T47D (cell line): ENCODE data around the gene NEU4.

Experiments used
- DNase-seq, 2 experiments: peaks; one replicate each; pipeline versions ENCODE4 v3.0.0 to v3.0.0-alpha.2; 2011 to 2012; ENCODE audit warnings: low read depth in 1 of 2, low spot score in 1 of 2
- JUND ChIP-seq: IDR thresholded peaks from 2 replicates; pipeline ENCODE4 v1.6.1; 2012; ENCODE audit warnings: low read depth
- in situ Hi-C: cut with HindIII; loops from 2 replicates; pipeline ENCODE4 v1.10.0; 2016; ENCODE audit warnings: low sequenced_read_pairs, low pct_unique_long_range_greater_than_20kb

The NEU4 gene

GRCh38 chr2:241808051-241808720 is 807 bp upstream of the NEU4 start:
- DNase-seq = no peak
- in situ Hi-C loops = no loop called here
- TF ChIP-seq JUND = no peak

- no peak for DNase-seq
- in situ Hi-C loops = no loop called here
- TF ChIP-seq JUND = no peak
Measured at GRCh38 chr2:241809383-241810306, 652 bp downstream of the NEU4 start.

- no peak for DNase-seq
- TF ChIP-seq JUND = no peak
- in situ Hi-C loops = no loop called here
Measured at GRCh38 chr2:241810307-241811200, 1.6 kb downstream of the NEU4 start.

- DNase-seq = no peak
- no peak for TF ChIP-seq JUND
- in situ Hi-C loops = no loop called here
Measured at GRCh38 chr2:241811201-241811951, 2.4 kb downstream of the NEU4 start.

- in situ Hi-C loops = no loop called here
- no peak for TF ChIP-seq JUND
- no peak for DNase-seq
Measured at GRCh38 chr2:241811952-241812729, 3.1 kb downstream of the NEU4 start.

- in situ Hi-C loops = no loop called here
- no peak for TF ChIP-seq JUND
- DNase-seq = no peak
Measured at GRCh38 chr2:241812730-241813643, 4.0 kb downstream of the NEU4 start.

GRCh38 chr2:241813644-241814392 is 4.8 kb downstream of the NEU4 start:
- in situ Hi-C loops = no loop called here
- no peak for DNase-seq
- TF ChIP-seq JUND = no peak

- in situ Hi-C loops = no loop called here
- no peak for DNase-seq
- TF ChIP-seq JUND = no peak
Measured at GRCh38 chr2:241814393-241814642, 5.3 kb downstream of the NEU4 start.

- TF ChIP-seq JUND = no peak
- in situ Hi-C loops = no loop called here
- no peak for DNase-seq
Measured at GRCh38 chr2:241814643-241815476, 5.9 kb downstream of the NEU4 start.
